Activated CD4-positive, CD25-positive, alpha-beta regulatory T cell (primary cell): Measurements from ENCODE around the gene AARS2.
"Not testable (repeated sequence)": the region's sequence is repeated elsewhere in the genome, so short reads cannot be mapped to it uniquely, and the experiment has no call there.

ENCODE experiments used
- DNase-seq, 4 experiments: peaks; one replicate each; lab custom pipeline; 2025; lab: John Stamatoyannopoulos, UW

AARS2 gene

GRCh38 chr6:44312901-44313788 lies at the start of gene AARS2:
AARS2 (minus strand) TSS chr6:44313347; CDS start chr6:44313323, 24 bp downstream.
- DNase-seq, result peak; percentile 80 to 96 (median 89)

- DNase-seq, result no peak
Observed at GRCh38 chr6:44361947-44362346, 48.8 kb upstream of the AARS2 start.

- no peak for DNase-seq
Observed at GRCh38 chr6:44359973-44360372, 46.8 kb upstream of the AARS2 start.

- no peak for DNase-seq
Observed at GRCh38 chr6:44356487-44356886, 43.3 kb upstream of the AARS2 start.

- DNase-seq, result no peak
Observed at GRCh38 chr6:44355640-44356039, 42.5 kb upstream of the AARS2 start.

GRCh38 chr6:44353336-44353735 lies 40.2 kb upstream of the AARS2 start:
- DNase-seq, result no peak

GRCh38 chr6:44352259-44352658 lies 39.1 kb upstream of the AARS2 start:
- no peak for DNase-seq

- not testable (repeated sequence) for DNase-seq
Observed at GRCh38 chr6:44350650-44350994, 37.5 kb upstream of the AARS2 start.

- DNase-seq, result no peak
Observed at GRCh38 chr6:44349904-44350649, 36.9 kb upstream of the AARS2 start.

- not testable (repeated sequence) for DNase-seq
Observed at GRCh38 chr6:44346818-44347217, 33.7 kb upstream of the AARS2 start.

- DNase-seq, result no peak
Observed at GRCh38 chr6:44342489-44342888, 29.3 kb upstream of the AARS2 start, which contains the start of gene SPATS1. SPATS1 (plus strand) TSS chr6:44342650; CDS start chr6:44343096, 446 bp downstream.

GRCh38 chr6:44342052-44342451 lies 28.9 kb upstream of the AARS2 start:
- no peak for DNase-seq

- DNase-seq, result no peak
Observed at GRCh38 chr6:44341095-44341890, 28.1 kb upstream of the AARS2 start.

GRCh38 chr6:44339763-44340625 lies 26.8 kb upstream of the AARS2 start:
- DNase-seq, result no peak

GRCh38 chr6:44339301-44339700 lies 26.2 kb upstream of the AARS2 start:
- DNase-seq, result no peak

GRCh38 chr6:44338228-44339122 lies 25.3 kb upstream of the AARS2 start:
- DNase-seq, result peak; percentile 11 to 46 (median 18)

- no peak for DNase-seq
Observed at GRCh38 chr6:44335631-44336030, 22.5 kb upstream of the AARS2 start.

- no peak for DNase-seq
Observed at GRCh38 chr6:44333942-44334341, 20.8 kb upstream of the AARS2 start.

- DNase-seq, result no peak
Observed at GRCh38 chr6:44333273-44333919, 20.2 kb upstream of the AARS2 start.

- DNase-seq, result no peak
Observed at GRCh38 chr6:44332585-44332984, 19.4 kb upstream of the AARS2 start.
